ENCODE results near the gene SCAMP4.

GRCh38 chr19:1918975-1919374, 13.8 kb downstream of the SCAMP4 start:
- TF ChIP-seq RAD21 (IDR thresholded peaks at IDR 0.05; ENCODE audit: low read length) (no peak), CTCF (IDR thresholded peaks at IDR 0.05) (no peak), EP300 (IDR thresholded peaks at IDR 0.05; ENCODE audit: borderline replicate concordance in 1 of 2, low read depth in 1 of 2, low read length in 1 of 2) (no peak), POLR2AphosphoS5 (IDR thresholded peaks at IDR 0.05; ENCODE audit: low read depth, low read length) (no peak), NRF1 (IDR thresholded peaks at IDR 0.05; ENCODE audit: low read depth, low read length) (no peak), REST (IDR thresholded peaks at IDR 0.05; ENCODE audit: low read depth, low read length) (no peak), YY1 (IDR thresholded peaks at IDR 0.05; ENCODE audit: low read depth) (no peak), USF2 (IDR thresholded peaks at IDR 0.05; ENCODE audit: borderline replicate concordance, low read depth, low read length) (no peak), TAF1 (IDR thresholded peaks at IDR 0.05; ENCODE audit: borderline replicate concordance, low read depth, low read length) (no peak), RCOR1 (IDR thresholded peaks at IDR 0.05; ENCODE audit: low read length) (no peak), FOSL2 (IDR thresholded peaks at IDR 0.05; ENCODE audit: borderline replicate concordance, low read depth) (no peak), RXRA (IDR thresholded peaks at IDR 0.05; ENCODE audit: borderline replicate concordance, low read depth) (no peak)
- TF ChIP-seq, protein P1, sequence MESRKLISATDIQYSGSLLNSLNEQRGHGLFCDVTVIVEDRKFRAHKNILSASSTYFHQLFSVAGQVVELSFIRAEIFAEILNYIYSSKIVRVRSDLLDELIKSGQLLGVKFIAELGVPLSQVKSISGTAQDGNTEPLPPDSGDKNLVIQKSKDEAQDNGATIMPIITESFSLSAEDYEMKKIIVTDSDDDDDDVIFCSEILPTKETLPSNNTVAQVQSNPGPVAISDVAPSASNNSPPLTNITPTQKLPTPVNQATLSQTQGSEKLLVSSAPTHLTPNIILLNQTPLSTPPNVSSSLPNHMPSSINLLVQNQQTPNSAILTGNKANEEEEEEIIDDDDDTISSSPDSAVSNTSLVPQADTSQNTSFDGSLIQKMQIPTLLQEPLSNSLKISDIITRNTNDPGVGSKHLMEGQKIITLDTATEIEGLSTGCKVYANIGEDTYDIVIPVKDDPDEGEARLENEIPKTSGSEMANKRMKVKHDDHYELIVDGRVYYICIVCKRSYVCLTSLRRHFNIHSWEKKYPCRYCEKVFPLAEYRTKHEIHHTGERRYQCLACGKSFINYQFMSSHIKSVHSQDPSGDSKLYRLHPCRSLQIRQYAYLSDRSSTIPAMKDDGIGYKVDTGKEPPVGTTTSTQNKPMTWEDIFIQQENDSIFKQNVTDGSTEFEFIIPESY (IDR thresholded peaks at IDR 0.05; ENCODE audit: borderline replicate concordance, low read depth) = no peak
- TF ChIP-seq, protein P2, sequence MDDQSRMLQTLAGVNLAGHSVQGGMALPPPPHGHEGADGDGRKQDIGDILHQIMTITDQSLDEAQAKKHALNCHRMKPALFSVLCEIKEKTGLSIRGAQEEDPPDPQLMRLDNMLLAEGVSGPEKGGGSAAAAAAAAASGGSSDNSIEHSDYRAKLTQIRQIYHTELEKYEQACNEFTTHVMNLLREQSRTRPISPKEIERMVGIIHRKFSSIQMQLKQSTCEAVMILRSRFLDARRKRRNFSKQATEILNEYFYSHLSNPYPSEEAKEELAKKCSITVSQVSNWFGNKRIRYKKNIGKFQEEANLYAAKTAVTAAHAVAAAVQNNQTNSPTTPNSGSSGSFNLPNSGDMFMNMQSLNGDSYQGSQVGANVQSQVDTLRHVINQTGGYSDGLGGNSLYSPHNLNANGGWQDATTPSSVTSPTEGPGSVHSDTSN (IDR thresholded peaks at IDR 0.05) = no peak
